GM21737 (cell line): Measurements from ENCODE around the gene TMEM44.
"Not testable (repeated sequence)": the region's sequence is repeated elsewhere in the genome, so short reads cannot be mapped to it uniquely, and the experiment has no call there.

Experiments
- ATAC-seq: cut with Tn5 transposase; IDR thresholded peaks from one replicate; pipeline ENCODE4 v1.9.1; 2021; ENCODE audit warnings: mild to moderate bottlenecking, moderate library complexity; ENCODE audit not compliant: unreplicated experiment

Gene TMEM44

GRCh38 chr3:194610689-194611088, 22.5 kb downstream of the TMEM44 start:
- ATAC-seq: no peak

DNA sequence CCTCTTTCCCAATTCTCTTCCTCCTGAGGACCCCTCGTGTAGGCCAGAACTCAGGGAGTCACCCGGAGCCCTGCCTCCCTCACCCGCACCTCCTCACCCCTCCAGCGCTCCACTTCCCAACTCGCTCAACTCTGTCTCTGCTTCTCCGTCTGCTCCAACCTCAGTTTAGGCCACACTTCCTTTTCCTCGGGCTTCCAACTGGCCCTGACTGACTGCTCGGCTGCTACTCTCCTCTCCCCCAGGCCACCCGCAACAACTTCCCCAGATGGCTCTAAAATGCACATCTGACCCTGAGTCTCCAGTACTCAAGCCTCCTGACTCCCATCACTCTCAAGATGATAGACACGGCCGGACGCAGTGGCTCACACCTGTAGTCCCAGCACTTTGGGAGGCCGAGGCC, 23.6 kb downstream of the TMEM44 start:
- no peak for ATAC-seq

DNA sequence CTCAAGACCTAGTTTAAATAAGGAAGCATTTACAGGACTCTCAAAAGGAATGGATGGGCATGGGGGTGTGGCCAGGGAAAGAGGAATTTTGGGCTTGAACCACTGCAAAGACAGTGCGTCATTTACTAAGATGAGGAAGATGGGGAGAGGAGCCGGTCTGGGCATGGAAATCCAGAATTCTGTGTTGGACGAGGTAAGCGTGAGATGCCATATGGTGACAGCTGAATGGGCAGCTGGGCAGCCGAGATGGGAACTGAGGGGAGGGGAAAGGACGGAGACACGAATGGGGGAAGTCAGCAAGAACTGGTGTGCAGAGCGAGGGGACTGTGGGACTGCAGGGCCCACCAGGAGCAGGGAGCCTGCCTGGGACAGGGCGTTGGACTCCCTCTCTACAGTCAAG, 24.2 kb downstream of the TMEM44 start:
- no peak for ATAC-seq

- ATAC-seq: no peak
These were observed 25.4 kb downstream of the TMEM44 start for GRCh38 chr3:194607592-194608389.

GRCh38 chr3:194606941-194607340, 26.3 kb downstream of the TMEM44 start:
- no peak for ATAC-seq

GRCh38 chr3:194606163-194606562, 27.1 kb downstream of the TMEM44 start:
- ATAC-seq: no peak

- ATAC-seq: not testable (repeated sequence)
These were observed 27.9 kb downstream of the TMEM44 start for GRCh38 chr3:194605314-194605713.

DNA sequence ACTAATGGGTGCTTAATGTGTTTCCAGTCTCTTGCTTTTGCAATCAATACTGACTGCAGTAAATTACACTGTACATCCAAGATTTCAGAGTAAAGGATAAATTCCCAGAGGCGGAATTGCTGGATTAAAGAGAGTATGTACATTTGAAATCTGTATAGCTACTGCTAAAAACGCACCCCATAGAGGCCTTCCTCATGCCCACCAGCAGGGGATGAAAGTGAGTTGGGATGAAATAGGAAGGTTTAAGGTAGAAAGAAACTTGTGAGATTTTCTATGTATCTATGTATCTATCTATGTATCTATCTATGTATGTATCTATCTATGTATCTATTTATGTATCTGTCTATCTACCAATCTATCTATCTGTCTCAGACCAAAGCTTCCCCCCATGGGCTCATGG, 28.4 kb downstream of the TMEM44 start:
- no peak for ATAC-seq

- no peak for ATAC-seq
These were observed 29.1 kb downstream of the TMEM44 start for GRCh38 chr3:194604126-194604525.

GRCh38 chr3:194602669-194603171, 30.5 kb downstream of the TMEM44 start:
- no peak for ATAC-seq

DNA sequence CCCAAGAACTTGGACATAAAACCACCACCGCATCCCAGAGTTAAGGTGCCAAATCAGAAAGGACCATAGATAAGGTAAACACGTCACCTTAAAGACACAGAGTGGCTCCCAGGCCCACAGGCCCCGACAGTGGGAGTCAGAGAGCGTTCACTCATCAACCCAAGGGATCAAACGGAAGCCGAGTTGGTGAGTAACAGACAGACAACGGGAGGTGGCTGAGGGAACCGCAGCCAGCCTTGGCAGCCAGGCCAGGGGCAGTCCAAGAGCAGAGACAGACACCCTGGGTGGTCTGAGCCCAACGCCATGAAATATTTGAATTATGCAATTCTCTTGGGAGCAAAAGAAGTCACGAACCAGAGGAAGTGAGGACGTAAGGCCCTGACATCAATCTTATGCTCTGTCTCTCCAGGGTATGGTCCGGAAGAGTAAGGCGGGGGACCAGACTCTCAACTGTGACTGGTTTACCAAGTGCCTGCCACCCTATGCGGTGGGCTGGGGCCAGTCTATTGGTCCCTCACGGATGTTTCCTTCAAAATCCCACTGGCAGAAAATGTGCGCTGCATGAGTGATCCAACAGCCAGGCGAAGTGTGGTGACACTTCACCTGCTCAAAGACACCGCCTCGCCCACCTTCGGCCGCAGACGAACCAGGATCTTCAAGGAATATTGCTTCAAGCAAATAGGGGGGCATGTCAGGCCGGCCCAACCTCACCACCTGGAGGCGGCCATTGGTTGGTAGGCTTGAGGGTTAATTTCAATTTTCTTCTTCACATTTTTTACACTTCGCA, 34.3 kb downstream of the TMEM44 start:
- no peak for ATAC-seq

DNA sequence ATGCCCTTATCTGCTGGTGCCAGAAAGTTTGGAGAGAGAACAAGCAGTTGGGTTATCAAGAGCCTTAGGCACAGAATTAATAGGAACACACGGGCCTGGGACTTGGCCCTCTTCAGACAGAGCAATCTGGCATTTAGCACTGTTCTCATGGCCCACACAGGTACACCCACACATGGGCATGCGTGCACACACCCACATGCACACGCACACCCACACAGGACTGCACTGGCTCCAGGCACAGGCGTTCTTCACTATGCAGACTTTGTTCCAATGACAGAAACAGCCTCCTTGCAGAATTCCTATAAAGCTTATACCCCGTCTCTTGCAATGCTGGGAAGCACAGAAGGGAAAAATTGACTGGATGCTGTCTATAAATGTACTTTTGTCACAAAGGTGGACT, 36.3 kb downstream of the TMEM44 start:
- ATAC-seq: no peak

DNA sequence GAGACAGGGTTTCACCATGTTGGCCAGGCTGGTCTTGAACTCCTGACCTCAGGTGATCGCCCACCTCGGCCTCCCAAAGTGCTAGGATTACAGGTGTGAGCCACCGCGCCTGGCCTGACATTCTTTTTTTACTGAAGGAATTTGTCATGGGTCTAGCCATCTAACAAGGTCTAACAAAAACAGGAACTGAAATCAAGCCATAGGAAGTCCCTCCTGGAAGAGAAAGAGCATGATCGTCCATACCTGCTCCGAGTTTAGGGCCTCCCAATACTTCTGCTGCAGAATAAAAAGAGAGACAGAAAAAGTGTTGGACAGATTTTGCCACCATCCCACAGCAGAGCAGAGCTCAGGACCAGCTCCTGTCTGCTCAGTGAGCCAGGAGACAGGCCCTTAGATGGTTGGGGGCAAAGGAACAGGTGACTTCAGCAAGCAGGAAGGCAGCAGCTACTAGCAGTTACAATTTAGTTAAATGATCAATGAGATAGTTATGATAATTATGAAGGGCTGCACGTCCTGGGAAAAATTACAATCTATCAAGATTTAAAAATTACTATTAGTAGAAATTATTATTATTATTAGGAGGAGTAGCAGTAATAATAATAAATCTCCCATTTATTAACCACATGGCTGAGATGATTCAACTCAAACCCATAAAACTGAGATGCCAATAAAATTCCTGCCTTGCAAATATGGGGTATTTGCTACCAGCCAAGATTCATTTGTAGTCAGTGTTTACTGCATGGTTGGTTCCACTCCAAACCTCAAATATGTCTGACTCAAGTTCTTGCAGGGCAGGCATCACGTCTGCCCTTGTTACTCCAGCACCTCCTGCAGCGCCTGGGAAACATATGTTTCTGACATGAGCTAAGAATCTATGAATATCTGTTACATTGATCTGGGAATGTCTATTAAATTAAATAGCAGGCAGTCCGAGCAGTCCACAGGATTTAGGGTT, 40.1 kb downstream of the TMEM44 start:
- ATAC-seq: no peak

DNA sequence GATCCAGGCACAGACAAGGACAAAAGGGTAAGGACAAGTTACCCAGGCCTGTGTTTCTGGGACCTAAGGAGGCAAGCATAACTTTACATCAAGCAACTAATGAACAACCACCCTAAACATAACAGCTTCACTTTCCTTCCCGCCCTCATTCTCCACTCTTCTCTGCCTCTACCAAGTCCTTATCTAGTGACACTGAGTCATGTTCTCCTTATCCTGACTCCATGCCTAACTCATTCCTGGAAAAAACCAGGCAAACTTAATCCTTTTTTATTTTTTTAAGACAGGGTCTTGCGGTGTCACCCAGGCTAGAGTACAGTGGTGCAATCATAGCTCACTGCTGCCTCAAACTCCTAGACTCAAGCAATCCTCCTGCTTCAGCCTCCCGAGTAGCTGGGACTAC, 44.5 kb downstream of the TMEM44 start:
- ATAC-seq: no peak

GRCh38 chr3:194588236-194588635, 45.0 kb downstream of the TMEM44 start:
- ATAC-seq: no peak

DNA sequence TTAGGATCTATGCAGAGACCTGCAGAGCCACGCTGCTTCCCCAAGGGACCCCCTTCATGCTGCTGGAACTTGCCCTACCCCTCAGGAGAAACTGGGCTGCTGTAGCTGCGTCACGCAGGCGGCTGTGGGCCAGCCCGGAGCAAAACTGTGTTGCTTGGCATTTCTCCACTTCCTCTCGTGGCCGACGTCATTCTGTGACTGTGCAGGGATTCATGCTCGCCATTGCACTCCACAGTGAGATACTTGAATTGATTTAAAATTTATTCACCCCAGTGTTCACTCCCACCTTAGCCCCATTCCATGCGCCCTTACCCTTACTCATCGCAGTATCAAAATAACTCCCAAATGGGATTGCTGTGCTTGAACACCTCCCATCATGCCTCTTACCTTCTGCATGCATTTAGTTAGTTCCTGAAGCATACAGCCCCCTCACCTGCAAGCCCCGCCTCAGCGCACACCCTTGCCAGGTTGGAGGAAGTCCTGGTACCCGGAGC, 45.7 kb downstream of the TMEM44 start:
- ATAC-seq: no peak

DNA sequence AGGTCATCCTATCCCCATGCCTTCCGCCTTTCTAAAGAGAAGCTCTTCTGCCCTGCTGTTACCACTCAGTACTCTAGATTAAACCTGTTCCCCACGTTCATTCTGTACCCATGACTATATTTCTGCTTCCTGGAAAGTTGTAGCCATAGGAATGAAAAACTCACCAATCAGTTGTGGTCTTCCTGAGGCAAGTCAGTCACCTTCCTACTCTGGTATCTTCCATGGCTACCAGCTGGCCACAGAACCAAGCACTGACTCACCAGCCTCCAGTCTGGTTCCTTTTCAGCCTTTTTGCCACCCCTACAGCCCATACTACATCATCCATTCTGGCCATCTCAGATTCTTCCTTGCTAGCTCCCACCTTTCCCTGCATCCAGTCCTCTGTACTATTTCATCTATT, 46.4 kb downstream of the TMEM44 start:
- no peak for ATAC-seq

- no peak for ATAC-seq
These were observed 47.3 kb downstream of the TMEM44 start for GRCh38 chr3:194585880-194586281.

DNA sequence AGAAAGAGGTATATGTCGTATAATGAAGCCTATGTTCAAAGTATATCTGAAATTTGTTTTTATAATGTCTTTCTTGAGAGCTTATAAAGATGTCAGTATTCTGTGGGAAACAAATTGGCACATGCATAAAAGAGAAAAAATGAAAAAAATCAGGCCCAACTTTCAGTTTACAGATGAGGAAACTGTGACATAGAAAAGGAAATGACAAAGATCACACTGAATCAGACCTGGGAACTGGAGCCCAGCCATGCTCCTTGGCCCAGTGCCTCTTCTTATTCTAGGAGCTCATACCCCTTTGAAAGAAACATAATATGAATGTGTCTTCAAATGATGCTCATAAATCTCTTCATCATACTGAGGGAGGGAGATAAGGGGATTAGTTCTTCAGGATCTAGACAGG, 48.4 kb downstream of the TMEM44 start:
- no peak for ATAC-seq

DNA sequence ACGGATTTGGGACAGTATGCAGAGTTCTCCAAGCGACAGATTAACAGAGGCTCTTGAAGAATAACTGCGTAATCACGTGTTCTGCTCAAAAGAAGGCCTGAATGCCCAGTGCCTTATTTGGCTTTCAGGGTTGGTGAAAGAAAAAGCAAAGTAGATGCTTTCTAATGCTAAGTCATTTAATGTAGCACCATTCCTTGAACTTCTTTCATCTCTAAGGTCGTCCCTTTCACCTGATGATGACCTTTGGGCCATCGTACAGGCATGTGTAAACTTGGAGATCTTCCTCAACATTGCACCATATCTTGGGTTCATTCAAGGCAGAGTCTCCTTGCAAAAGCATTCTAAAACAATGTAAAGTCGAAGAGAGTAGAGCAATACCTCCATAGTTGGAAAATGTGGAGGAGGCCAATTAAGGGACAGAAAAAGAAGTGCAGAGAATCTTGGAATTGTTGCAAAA, 48.9 kb downstream of the TMEM44 start:
- no peak for ATAC-seq
